ENCODE results near the gene SLC12A8.

SLC12A8 gene

DNA sequence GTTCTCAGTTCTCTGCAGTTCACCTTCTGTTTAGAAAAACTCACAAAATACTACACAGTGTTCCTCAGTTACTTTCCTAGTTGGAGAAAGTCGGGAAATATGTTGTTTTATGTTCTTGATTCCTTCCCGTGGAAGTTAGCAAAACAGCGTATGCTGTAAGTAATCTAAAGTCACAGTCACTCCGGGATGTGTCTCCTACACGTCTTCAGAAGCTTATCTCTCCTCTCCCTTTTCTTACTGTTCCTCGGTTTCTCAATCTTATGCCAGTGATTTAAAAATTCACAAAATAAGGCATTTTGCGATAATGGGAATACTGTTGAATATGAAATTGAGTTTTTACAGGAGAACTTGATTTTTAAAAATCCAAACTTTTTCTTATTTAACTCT lies 158.5 kb downstream of the SLC12A8 start:
- DNase-seq (ENCODE audit: low read depth), result no peak

- no peak for DNase-seq (ENCODE audit: low read depth)
These were observed 159.2 kb downstream of the SLC12A8 start for GRCh38 chr3:125053304-125053699.

- peak; percentile 68 for DNase-seq (ENCODE audit: low read depth)
These were observed 159.8 kb downstream of the SLC12A8 start for GRCh38 chr3:125052624-125053303.

DNA sequence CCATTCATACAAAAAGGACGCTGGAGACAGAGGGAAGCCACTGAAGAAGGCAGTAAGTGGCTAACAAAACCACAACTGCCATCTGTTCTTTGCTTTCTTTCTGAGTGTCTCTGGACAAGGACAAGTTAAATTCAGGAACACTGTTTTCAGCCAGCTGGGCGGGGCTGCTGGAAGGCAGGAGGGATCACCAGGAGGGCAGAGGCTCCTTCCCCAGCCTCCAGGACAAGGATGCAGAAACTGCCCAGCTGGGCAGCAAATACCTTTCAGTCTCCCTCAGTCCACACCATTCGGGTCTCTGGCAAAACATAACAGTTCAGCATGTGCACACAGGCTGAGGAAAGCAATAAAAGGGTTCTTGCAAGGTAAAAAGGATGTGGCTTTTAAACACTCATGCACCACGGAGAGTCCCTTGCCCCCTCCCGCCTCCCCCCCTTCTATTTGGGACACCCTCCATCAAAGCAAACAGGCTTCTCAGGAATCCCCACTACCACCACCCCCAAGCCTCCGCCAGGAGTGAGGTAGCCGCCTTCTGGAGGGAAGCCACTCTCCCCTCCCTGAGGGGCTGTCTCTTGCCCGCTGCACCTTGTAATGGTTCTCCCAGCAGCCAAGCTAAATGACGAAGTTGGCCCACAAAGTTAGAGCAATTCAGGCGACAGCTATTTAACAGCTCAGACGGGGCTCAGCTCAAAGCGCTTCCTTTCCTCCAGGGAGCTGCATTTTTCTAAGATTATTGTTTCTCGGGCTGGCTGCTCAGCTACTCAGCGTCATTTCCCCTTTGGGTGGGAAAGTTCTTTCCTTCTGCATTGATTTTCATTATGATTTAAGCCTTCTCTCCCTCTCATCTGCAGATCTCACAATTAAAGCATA lies 160.6 kb downstream of the SLC12A8 start:
- peak; percentile 88 for DNase-seq (ENCODE audit: low read depth)

- no peak for DNase-seq (ENCODE audit: low read depth)
These were observed 161.3 kb downstream of the SLC12A8 start for GRCh38 chr3:125051205-125051604.

DNA sequence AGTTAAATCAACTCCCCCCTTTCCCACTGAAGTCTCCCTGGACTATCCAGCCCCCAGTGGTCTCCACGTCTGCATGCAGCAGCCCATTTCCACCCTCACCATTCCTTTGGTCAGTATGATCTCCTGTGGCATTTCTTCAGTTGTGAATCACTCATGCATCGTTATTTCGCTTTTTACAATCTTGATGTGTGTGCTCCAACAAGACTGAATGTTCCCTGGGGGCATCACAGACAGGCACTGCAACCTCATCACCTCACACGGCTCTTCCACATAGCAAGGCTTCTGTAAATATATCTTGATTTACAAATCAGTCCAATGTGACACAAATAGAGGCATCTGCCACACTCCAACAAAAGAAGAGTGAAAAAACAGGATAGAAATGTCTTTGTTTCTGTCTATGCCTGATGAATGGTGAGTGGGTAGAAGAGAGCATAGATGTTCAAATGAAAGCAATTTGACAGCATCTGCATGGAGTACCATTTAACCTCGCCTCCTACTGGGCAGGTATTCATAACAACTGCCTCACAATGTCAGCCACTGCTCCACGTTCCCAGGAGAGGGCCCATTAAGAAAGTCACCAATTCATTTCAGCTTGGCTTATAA lies 162.0 kb downstream of the SLC12A8 start:
- DNase-seq (ENCODE audit: low read depth), result no peak

GRCh38 chr3:125048282-125048681 lies 164.3 kb downstream of the SLC12A8 start:
- no peak for DNase-seq (ENCODE audit: low read depth)

GRCh38 chr3:125045965-125046364 lies 166.6 kb downstream of the SLC12A8 start:
- peak; percentile 56 for DNase-seq (ENCODE audit: low read depth)

DNA sequence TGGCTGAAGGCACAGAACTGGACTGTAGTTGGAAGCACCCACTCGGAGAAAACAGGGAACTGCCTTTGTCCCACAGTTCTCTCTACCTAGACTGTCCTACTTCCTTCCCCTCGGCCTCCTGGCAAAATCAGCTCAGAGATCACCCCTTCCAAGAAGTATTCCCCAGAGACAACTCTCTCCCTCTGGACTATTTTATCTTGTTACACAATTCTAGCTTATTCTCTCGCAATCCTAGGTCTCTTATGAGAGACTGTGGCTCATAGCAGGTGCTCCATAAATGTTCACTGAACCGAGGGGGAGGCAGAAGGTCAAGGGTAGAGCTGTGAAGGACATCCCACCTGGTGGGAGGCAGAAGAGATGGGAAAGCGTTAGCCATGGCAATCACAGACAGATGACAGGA lies 167.4 kb downstream of the SLC12A8 start:
- no peak for DNase-seq (ENCODE audit: low read depth)

DNA sequence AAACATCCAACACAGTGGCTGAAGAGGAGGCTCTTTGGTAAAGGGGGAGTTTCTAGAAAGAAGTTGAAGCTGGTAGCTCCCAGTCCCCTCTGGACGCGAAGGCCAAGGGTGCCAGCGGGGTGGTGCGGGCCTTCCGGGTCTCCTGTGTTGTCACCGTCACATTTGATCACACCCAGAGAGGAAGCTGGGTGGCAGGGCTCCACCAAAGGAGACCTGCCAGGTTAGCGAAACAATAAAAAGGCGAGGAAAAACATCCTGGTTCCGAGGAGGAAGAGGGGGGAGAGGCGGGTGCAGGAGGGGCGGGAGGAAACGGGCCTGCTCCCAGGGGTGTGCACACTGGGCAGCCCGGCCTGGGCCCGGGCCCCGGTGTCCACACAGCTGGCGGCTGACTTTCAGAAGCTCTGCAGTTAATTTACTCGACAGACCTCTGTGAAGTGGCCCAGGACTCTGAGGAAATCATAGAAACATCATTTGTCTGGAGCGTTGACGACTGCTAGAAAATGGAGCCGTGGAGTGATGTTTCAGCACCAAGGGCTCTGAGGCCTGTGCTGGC lies 168.9 kb downstream of the SLC12A8 start:
- no peak for DNase-seq (ENCODE audit: low read depth)

GRCh38 chr3:125042725-125043406 lies 169.7 kb downstream of the SLC12A8 start:
- peak; percentile 58 for DNase-seq (ENCODE audit: low read depth)

DNA sequence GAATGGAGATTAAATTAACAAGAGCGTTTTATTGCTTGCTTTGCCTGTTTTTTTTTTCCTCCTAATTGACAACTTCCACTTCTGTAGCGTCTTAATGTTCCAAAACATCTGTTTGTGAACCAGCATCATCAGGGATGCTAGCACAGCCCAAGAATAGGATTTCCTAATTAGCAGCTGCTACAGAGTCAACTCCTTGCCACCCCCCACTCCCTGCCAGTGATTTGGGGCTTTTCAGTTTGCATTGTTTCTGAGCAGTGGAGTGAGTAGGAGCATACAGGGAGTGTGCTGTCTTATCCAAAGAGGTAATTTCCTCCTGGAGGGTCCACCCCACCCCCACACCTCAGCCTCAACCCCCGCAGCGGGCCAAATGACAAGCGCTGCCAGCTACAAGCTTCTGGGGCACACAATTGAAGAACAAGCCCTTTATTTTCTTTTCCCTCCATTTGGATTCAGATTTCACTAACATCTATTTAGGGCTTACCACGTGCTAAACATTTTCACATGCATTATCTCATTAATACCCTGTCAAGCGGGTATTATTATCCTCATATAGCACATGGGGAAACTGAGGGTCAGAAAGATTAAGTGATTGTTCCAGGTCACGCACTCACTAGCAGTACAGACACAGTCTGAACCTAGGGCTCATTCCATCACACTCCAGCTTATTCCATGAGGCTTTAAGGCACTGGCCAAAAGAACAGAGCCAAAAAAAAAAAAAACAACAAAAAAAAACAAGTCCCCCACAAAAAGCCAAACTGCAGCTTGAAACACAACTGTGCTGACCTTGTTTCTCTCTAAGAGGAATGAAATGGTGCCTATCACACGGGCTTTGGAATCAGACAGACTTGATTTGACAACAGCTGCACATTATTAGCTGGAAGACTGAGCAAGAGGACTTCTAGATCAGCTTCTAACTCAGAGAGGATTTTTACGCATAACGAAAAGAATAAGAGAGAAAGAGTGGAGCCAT lies 173.1 kb downstream of the SLC12A8 start:
- no peak for DNase-seq (ENCODE audit: low read depth)

DNA sequence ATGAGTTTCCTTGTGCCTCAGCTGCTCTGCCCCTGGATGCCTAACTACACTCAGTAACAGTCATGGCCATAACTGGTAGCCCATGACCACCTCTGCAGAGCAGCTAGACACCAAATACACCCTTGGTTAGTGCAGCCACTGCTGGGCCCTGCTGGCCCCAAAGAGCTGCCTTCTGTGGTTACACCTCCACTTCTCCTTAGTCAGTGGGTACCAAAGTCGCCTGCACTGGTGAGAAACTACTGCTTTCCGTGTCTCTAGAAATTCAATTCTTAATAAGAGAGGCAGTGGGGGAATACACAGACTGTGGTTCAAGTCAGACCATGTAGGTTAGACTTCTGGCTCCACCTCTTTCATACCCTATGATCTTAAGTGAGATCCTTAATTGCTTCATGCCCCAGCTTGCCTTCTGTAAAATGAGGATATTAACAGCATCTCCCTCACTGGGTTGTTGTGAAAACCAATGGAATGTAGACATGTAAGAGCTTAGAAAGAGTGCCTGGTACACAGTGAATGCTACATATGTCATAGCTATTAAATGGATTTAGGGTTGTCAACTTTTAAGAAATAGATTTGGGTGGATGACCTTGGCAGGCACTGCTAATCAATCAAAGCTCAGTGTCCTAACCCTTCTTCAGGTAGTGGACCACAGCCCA lies 174.9 kb downstream of the SLC12A8 start:
- DNase-seq (ENCODE audit: low read depth), result no peak

- DNase-seq (ENCODE audit: low read depth), result no peak
These were observed 177.3 kb downstream of the SLC12A8 start for GRCh38 chr3:125035217-125035616.

GRCh38 chr3:125033616-125034015 lies 178.9 kb downstream of the SLC12A8 start:
- DNase-seq (ENCODE audit: low read depth), result no peak

GRCh38 chr3:125033135-125033534 lies 179.4 kb downstream of the SLC12A8 start:
- DNase-seq (ENCODE audit: low read depth), result no peak

- no peak for DNase-seq (ENCODE audit: low read depth)
These were observed 179.9 kb downstream of the SLC12A8 start for GRCh38 chr3:125032683-125033082.
